ENCODE results near the gene KRT86.

- TF ChIP-seq CTCF (IDR thresholded peaks at IDR 0.05) (peak; percentile 44), EZH2 (IDR thresholded peaks at IDR 0.05) (peak; percentile 71), EZH2phosphoT487 (IDR thresholded peaks at IDR 0.05) (peak; percentile 64)
These were observed 24.1 kb upstream of the KRT86 start for GRCh38 chr12:52250048-52250990.
